K562 (cell line): ENCODE measurements around the gene C18orf32. TPM values are rescaled to one million over a fixed set of nuclear protein-coding genes. Genes with fewer than 3 reads are reported as not detected.

Experiments used
- ARID1B ChIP-seq: fragments of 450-650 bp; IDR thresholded peaks from 2 replicates; pipeline ENCODE4 v1.6.1; 2016; ENCODE audit warnings: antibody characterized with exemption, mild to moderate bottlenecking, inconsistent platforms
- ATF1 ChIP-seq, 2 experiments: fragments of 450-650 bp in 1 of 2; IDR thresholded peaks; 2 replicates each; pipeline ENCODE4 v1.6.1; 2016; ENCODE audit warnings: missing compliant biosample characterization in 1 of 2, missing genetic modification characterization in 1 of 2
- CBFA2T3 ChIP-seq: fragments of 450-650 bp; IDR thresholded peaks from 2 replicates; pipeline ENCODE4 v1.6.1; 2017
- CHD4 ChIP-seq: fragments of 200-600 bp; sonication (generic); IDR thresholded peaks from 3 replicates; pipeline ENCODE4 v1.6.1; 2012; ENCODE audit warnings: low read depth, mild to moderate bottlenecking, mixed read lengths, low read length, inconsistent platforms; ENCODE audit not compliant: insufficient read depth, insufficient replicate concordance, poor library complexity, severe bottlenecking
- CREM ChIP-seq: IDR thresholded peaks from 2 replicates; pipeline ENCODE4 v1.6.1; 2014; ENCODE audit warnings: antibody characterized with exemption, low read depth
- EGR1 ChIP-seq: fragments of 450-650 bp; conservative IDR thresholded peaks from 2 replicates; pipeline ENCODE4 v1.6.1; 2017; ENCODE audit warnings: mild to moderate bottlenecking
- EWSR1 ChIP-seq: fragments of 450-650 bp; IDR thresholded peaks from 2 replicates; pipeline ENCODE4 v1.6.1; 2018; ENCODE audit warnings: borderline replicate concordance, mild to moderate bottlenecking, low read depth, moderate library complexity; ENCODE audit not compliant: partially characterized antibody
- HINFP ChIP-seq: fragments of 450-650 bp; conservative IDR thresholded peaks from 2 replicates; pipeline ENCODE4 v1.6.1; 2016; ENCODE audit warnings: missing genetic modification characterization, low read depth, mild to moderate bottlenecking, control low read depth, missing compliant biosample characterization
- ILK ChIP-seq: fragments of 450-650 bp; IDR thresholded peaks from 2 replicates; pipeline ENCODE4 v1.6.1; 2016; ENCODE audit warnings: missing genetic modification characterization, low read depth, mild to moderate bottlenecking, missing compliant biosample characterization, moderate library complexity, borderline replicate concordance
- SIN3A ChIP-seq, 2 experiments: fragments of 150-350 bp in 1 of 2; IDR thresholded peaks; 2 replicates each; pipeline ENCODE4 v1.6.1; 2011 to 2016; ENCODE audit warnings: borderline replicate concordance in 2 of 2, low read depth in 2 of 2, low read length in 2 of 2, mild to moderate bottlenecking in 2 of 2, moderate library complexity in 2 of 2; ENCODE audit not compliant: control insufficient read depth in 1 of 2
- SNAPC5 ChIP-seq: fragments of 250-450 bp; sonication (Bioruptor Pico); IDR thresholded peaks from 2 replicates; pipeline ENCODE4 v1.8.0; 2021; ENCODE audit warnings: moderate library complexity, mild to moderate bottlenecking, inconsistent platforms
- THAP7 ChIP-seq: fragments of 250-450 bp; sonication (Bioruptor Pico); IDR thresholded peaks from 2 replicates; pipeline ENCODE4 v1.5.0; 2021
- TSHZ1 ChIP-seq: fragments of 250-450 bp; sonication (Bioruptor Pico); IDR thresholded peaks from 2 replicates; pipeline ENCODE4 v1.4.0; 2020; ENCODE audit warnings: mild to moderate bottlenecking, moderate library complexity
- ZBED1 ChIP-seq: IDR thresholded peaks from 2 replicates; pipeline ENCODE4 v1.6.1; 2014
- ZFP1 ChIP-seq: fragments of 450-650 bp; formaldehyde crosslinking; IDR thresholded peaks from 2 replicates; pipeline ENCODE4 v1.4.0; 2020; ENCODE audit warnings: mild to moderate bottlenecking, mixed read lengths
- ZFPM2 ChIP-seq: fragments of 250-450 bp; sonication (Bioruptor Pico); IDR thresholded peaks from 2 replicates; pipeline ENCODE4 v1.5.1; 2022; ENCODE audit warnings: mild to moderate bottlenecking
- polyA plus RNA-seq, 8 experiments: library from polyadenylated mRNA; depleted of rRNA in 4 of 8; stranded (reverse) in 5 of 8; unstranded in 3 of 8; fragments of >200 nt; fragmentation: Nextera tagmentation in 2 of 8; fragmentation: Illumina TruSeq in 1 of 8; extraction: Ambion mirVana in 2 of 8; extraction: Trizol in 1 of 8; gene quantifications; 2 replicates each; pipeline versions ENCODE4 v1.2.1 to v1.2.3, GENCODE V29; 2011 to 2014; ENCODE audit warnings: inconsistent platforms in 1 of 8, missing spikeins in 1 of 8
- total RNA-seq, 7 experiments: library from RNA; depleted of rRNA in 6 of 7; stranded (reverse); fragments of >200 nt in 6 of 7; fragmentation: Illumina TruSeq in 2 of 7; extraction: Trizol in 2 of 7; gene quantifications; 2 replicates each; pipeline versions ENCODE4 v1.2.1 to v1.2.3, GENCODE V29; 2011 to 2021; ENCODE audit warnings: low replicate concordance in 1 of 7

C18orf32 gene
- total and polyA plus RNA-seq, 9 of the 15 experiments (the other 6 are each of a cell fraction or from before 2014, with no cell fraction given): 8.5 to 35.0 (median 20.4) TPM

- TF ChIP-seq HINFP (tag) (no peak), TSHZ1 (no peak), ILK (tag) (no peak), ARID1B (peak; percentile 68), CBFA2T3 (peak; percentile 59; the same call in 1 of the 2 replicates), CHD4 (no peak), SIN3A (IDR thresholded peaks at IDR 0.05; ENCODE audit: borderline replicate concordance in 2 of 2, control insufficient read depth in 1 of 2, low read depth in 2 of 2, low read length in 2 of 2) (no peak), ATF1 (CRISPR knock-in tag; IDR thresholded peaks at IDR 0.05) (no peak), ATF1 (tag; IDR thresholded peaks at IDR 0.05) (peak; percentile 49), THAP7 (no peak), ZFP1 (CRISPR knock-in tag) (no peak), ZBED1 (no peak), CREM (0 out of 2 replicates have a peak, but pooled peaks have one; percentile 18), SNAPC5 (no peak), EGR1 (peak; percentile 54), ZFPM2 (no peak), EWSR1 (no peak)
Measured at GRCh38 chr18:49479381-49480137, 7.5 kb downstream of the C18orf32 start (continued).
